GM23248 (cell line): ENCODE results near the gene SETBP1.

Source experiments
- EZH2 ChIP-seq: fragments of 200-600 bp; sonication (generic); IDR thresholded peaks from 2 replicates; pipeline ENCODE4 v1.6.1; 2018; ENCODE audit warnings: antibody characterized with exemption, mild to moderate bottlenecking; ENCODE audit not compliant: insufficient read depth, poor library complexity, severe bottlenecking
- EZH2phosphoT487 ChIP-seq: fragments of 200-600 bp; sonication (generic); IDR thresholded peaks from 2 replicates; pipeline ENCODE4 v1.6.1; 2018; ENCODE audit warnings: antibody characterized with exemption, moderate library complexity, mild to moderate bottlenecking, low read depth; ENCODE audit not compliant: insufficient read depth

DNA sequence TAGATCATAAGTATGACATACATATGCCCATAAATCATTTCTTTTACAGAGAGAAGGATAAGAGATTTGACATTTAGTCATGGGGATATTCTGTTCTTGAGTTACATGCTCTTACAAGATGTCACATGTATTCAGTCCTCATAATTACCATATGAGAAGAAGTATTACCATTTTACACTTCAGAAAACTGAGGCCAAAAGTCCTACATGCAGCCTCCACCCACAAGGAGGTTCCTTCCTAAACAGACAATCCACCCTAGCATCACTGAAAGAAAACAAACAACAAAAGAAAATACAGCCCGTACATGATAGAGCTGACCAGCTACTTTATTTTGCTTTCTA is 335.1 kb downstream of the SETBP1 start:
- TF ChIP-seq EZH2phosphoT487 (no peak), EZH2 (no peak)
